Natural killer cell (primary cell): ENCODE data around the gene DGKE. TPM values are rescaled to one million over a fixed set of nuclear protein-coding genes. Genes with fewer than 3 reads are reported as not detected.

ENCODE experiments used
- ATAC-seq, 3 donors: fragments of 150-1000 bp in 2 of 3; fragments of 200-7000 bp in 1 of 3; cut with Tn5 transposase; 1 replicate in 1 of 3; 2 replicates in 2 of 3; pipeline ENCODE4 v1.10.0; 2021; ENCODE audit warnings: mild to moderate bottlenecking in 2 of 3, moderate library complexity in 2 of 3
- DNase-seq, 2 donors: peaks; one replicate each; pipeline versions ENCODE4 v3.0.0 to v3.0.0-alpha.2; 2013 to 2021; ENCODE audit warnings: mixed read lengths in 1 of 2
- H3K27ac ChIP-seq: one replicate; pipeline ENCODE4 v1.5.1; 2013; ENCODE audit warnings: mild to moderate bottlenecking, low read length
- H3K27me3 ChIP-seq: one replicate; pipeline ENCODE4 v1.6.1; 2013; ENCODE audit warnings: low read length; ENCODE audit not compliant: control insufficient read depth, insufficient read depth
- H3K36me3 ChIP-seq: one replicate; pipeline ENCODE4 v1.6.1; 2013; ENCODE audit warnings: low read length; ENCODE audit not compliant: control insufficient read depth, insufficient read depth
- H3K4me1 ChIP-seq: one replicate; pipeline ENCODE4 v1.6.1; 2013; ENCODE audit warnings: low read length; ENCODE audit not compliant: control insufficient read depth, insufficient read depth
- H3K4me3 ChIP-seq: one replicate; pipeline ENCODE4 v1.5.1; 2013; ENCODE audit warnings: low read length
- H3K9me3 ChIP-seq: one replicate; pipeline ENCODE4 v1.6.1; 2013; ENCODE audit warnings: low read length; ENCODE audit not compliant: control insufficient read depth, insufficient read depth
- H3K27ac Mint-ChIP-seq, 2 donors: one replicate each; pipeline ENCODE4 v1.8.0; 2022; ENCODE audit warnings: mild to moderate bottlenecking in 2 of 2, mixed read lengths in 2 of 2, moderate library complexity in 1 of 2
- H3K27me3 Mint-ChIP-seq, 2 donors: one replicate each; pipeline ENCODE4 v1.8.0; 2022; ENCODE audit warnings: low read depth in 2 of 2, mixed read lengths in 2 of 2
- H3K36me3 Mint-ChIP-seq: one replicate; pipeline ENCODE4 v1.8.0; 2022; ENCODE audit warnings: mixed read lengths
- H3K4me1 Mint-ChIP-seq, 2 donors: one replicate each; pipeline ENCODE4 v1.8.0; 2022; ENCODE audit warnings: mixed read lengths in 2 of 2
- H3K4me3 Mint-ChIP-seq: one replicate; pipeline ENCODE4 v1.8.0; 2022; ENCODE audit warnings: mild to moderate bottlenecking, moderate library complexity, mixed read lengths
- H3K9me3 Mint-ChIP-seq, 2 donors: one replicate each; pipeline ENCODE4 v1.8.0; 2022; ENCODE audit warnings: mixed read lengths in 2 of 2
- CTCF ChIP-seq: fragments of 200-600 bp; IDR thresholded peaks from one replicate; pipeline ENCODE4 v1.8.0; 2022; ENCODE audit warnings: antibody characterized with exemption
- whole genome bisulfite sequencing: methylation state at CpG from one replicate; pipeline ENCODE4 v1.1.7; 2013; ENCODE audit warnings: missing lambda C conversion rate; ENCODE audit not compliant: insufficient coverage; 5-methylcytosine and 5-hydroxymethylcytosine counted together
- intact Hi-C: fragments of 100-400 bp; cut with micrococcal nuclease; formaldehyde crosslinking; loops from one replicate; pipeline ENCODE4 v1.14.2; 2022
- total RNA-seq, 4 donors: library from RNA; stranded (reverse); fragments of 120-200 nt in 1 of 4; gene quantifications; one replicate each; pipeline versions ENCODE4 v1.2.3 to v1.2.4, GENCODE V29; 2013 to 2022

The DGKE gene
- total RNA-seq, 3 donors from 2014 or later (not counting 1 experiment from before 2014, with no cell fraction given): 19.3 to 31.0 (median 29.5) TPM

- Mint-ChIP-seq H3K4me3 (no peak overlapping the region), H3K4me1 (peaks cover 21 to 42% of the 10 kb centered on the region in 2 donors), H3K27me3 (no peaks in the 10 kb centered on the region), H3K36me3 (peaks cover 19% of the 10 kb centered on the region), H3K27ac (no peak overlapping the region), H3K9me3 (no peaks in the 10 kb centered on the region)
- no peak overlapping the region for H3K4me3 ChIP-seq
- H3K36me3 ChIP-seq: peaks cover 91% of the 10 kb centered on the region
- H3K27me3 ChIP-seq: no peaks in the 10 kb centered on the region
- no peaks in the 10 kb centered on the region for H3K9me3 ChIP-seq
- no peak for TF ChIP-seq CTCF
- H3K27ac ChIP-seq: no peak overlapping the region
- H3K4me1 ChIP-seq: peaks cover 3% of the 10 kb centered on the region
- no peak for DNase-seq
- WGBS: 99% methylated on average over 3 of the region's 4 CpGs
- ATAC-seq: peak in 1 of 3 donors; percentile 10
- intact Hi-C loops: no loop called here
Observed at GRCh38 chr17:56902348-56902747, 68.4 kb downstream of the DGKE start.

- no peak overlapping the region for H3K27ac ChIP-seq
- TF ChIP-seq CTCF: no peak
Observed at GRCh38 chr17:56903560-56903959, 69.6 kb downstream of the DGKE start.

GRCh38 chr17:56908001-56908542 is 74.1 kb downstream of the DGKE start:
- ATAC-seq (peak; percentile 94 to 96 (median 96)), DNase-seq (peak; percentile 46 to 48)
- intact Hi-C loops: no loop called here
- H3K27ac Mint-ChIP-seq: peak overlapping the region; percentile 64 to 85
- Histone ChIP-seq H3K27ac (peak overlapping the region; percentile 20), H3K4me1 (peaks cover 46% of the 10 kb centered on the region), H3K36me3 (peaks cover 37% of the 10 kb centered on the region), H3K4me3 (no peak overlapping the region), H3K27me3 (no peaks in the 10 kb centered on the region), H3K9me3 (no peaks in the 10 kb centered on the region)
- no peaks in the 10 kb centered on the region for H3K27me3 Mint-ChIP-seq
- peaks cover 52 to 65% of the 10 kb centered on the region in 2 donors for H3K4me1 Mint-ChIP-seq
- no peak for TF ChIP-seq CTCF
- peak overlapping the region; percentile 38 for H3K4me3 Mint-ChIP-seq
- 10% methylated on average over 9 of the region's 9 CpGs for WGBS
- no peaks in the 10 kb centered on the region for H3K9me3 Mint-ChIP-seq
- H3K36me3 Mint-ChIP-seq: peaks cover 14% of the 10 kb centered on the region

More at GRCh38 chr17:56903560-56903959, 69.6 kb downstream of the DGKE start:
- H3K27me3 ChIP-seq: no peaks in the 10 kb centered on the region
- H3K36me3 ChIP-seq: peaks cover 79% of the 10 kb centered on the region
- Mint-ChIP-seq H3K9me3 (no peaks in the 10 kb centered on the region), H3K27me3 (no peaks in the 10 kb centered on the region), H3K27ac (no peak overlapping the region), H3K4me1 (peaks cover 28 to 44% of the 10 kb centered on the region in 2 donors), H3K4me3 (no peak overlapping the region), H3K36me3 (peaks cover 19% of the 10 kb centered on the region)
- ATAC-seq: no peak
- H3K4me3 ChIP-seq: no peak overlapping the region
- DNase-seq: no peak
- peaks cover 5% of the 10 kb centered on the region for H3K4me1 ChIP-seq
- WGBS: 67% methylated on average over 3 of the region's 5 CpGs
- intact Hi-C loops: no loop called here
- H3K9me3 ChIP-seq: no peaks in the 10 kb centered on the region
